ENCODE measurements around the gene EIF2S2.

DNA sequence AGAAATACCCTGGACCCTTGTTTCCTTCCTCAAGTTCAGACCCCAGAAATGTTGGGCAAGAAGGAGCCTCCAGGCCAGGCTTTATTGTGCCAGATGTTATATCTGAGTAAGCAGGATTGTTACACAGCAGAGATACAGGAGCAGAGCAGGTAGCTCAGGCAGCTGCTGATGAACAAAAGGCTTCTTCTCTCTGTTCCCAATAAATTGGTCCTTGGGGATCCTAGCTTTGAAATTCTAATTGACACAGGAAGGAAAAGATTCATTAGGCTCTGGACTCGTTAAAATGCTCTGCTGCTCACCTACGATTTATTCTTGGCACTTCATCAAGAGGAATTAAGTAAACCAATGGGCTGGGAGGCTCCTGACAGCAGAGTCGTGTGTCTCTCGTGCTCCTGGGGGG is 64.1 kb downstream of the EIF2S2 start:
- TF ChIP-seq EZH2 (IDR thresholded peaks at IDR 0.05; ENCODE audit: borderline replicate concordance, low read depth, low read length, poor library complexity, severe bottlenecking) (no peak), CTCF (conservative IDR thresholded peaks at IDR 0.05; ENCODE audit: low read depth, low read length) (no peak)
